ENCODE results near the gene CYLC1.

CYLC1 gene

GRCh38 chrX:83847339-83847738 lies 13.6 kb upstream of the CYLC1 start:
- no peak overlapping the region for H3K4me3 ChIP-seq (replicated peaks; ENCODE audit: insufficient read depth, low read length)
- H3K27ac ChIP-seq (replicated peaks) = no peak overlapping the region
- no peak for DNase-seq (ENCODE audit: low read depth in 1 of 2, low spot score in 1 of 2)
- TF ChIP-seq GABPA (IDR thresholded peaks at IDR 0.05; ENCODE audit: low read depth) (no peak), SPI1 (IDR thresholded peaks at IDR 0.05; ENCODE audit: borderline replicate concordance, low read depth) (no peak), CTCF (IDR thresholded peaks at IDR 0.05; ENCODE audit: insufficient read depth, low read length) (no peak), REST (IDR thresholded peaks at IDR 0.05; ENCODE audit: insufficient replicate concordance, low read depth) (no peak), POLR2AphosphoS5 (IDR thresholded peaks at IDR 0.05; ENCODE audit: low read depth) (no peak)
- no peaks in the 10 kb centered on the region for H3K27me3 ChIP-seq (ENCODE audit: insufficient read depth, poor library complexity, severe bottlenecking)

- H3K4me3 ChIP-seq (replicated peaks; ENCODE audit: insufficient read depth, low read length) = no peak overlapping the region
- TF ChIP-seq CTCF (IDR thresholded peaks at IDR 0.05; ENCODE audit: insufficient read depth, low read length) (no peak), REST (IDR thresholded peaks at IDR 0.05; ENCODE audit: insufficient replicate concordance, low read depth) (no peak), POLR2AphosphoS5 (IDR thresholded peaks at IDR 0.05; ENCODE audit: low read depth) (no peak), GABPA (IDR thresholded peaks at IDR 0.05; ENCODE audit: low read depth) (no peak), SPI1 (IDR thresholded peaks at IDR 0.05; ENCODE audit: borderline replicate concordance, low read depth) (no peak)
- no peak for DNase-seq (ENCODE audit: low read depth in 1 of 2, low spot score in 1 of 2)
- no peak overlapping the region for H3K27ac ChIP-seq (replicated peaks)
- no peaks in the 10 kb centered on the region for H3K27me3 ChIP-seq (ENCODE audit: insufficient read depth, poor library complexity, severe bottlenecking)
Observed at GRCh38 chrX:83888585-83888984, 27.6 kb downstream of the CYLC1 start.

- H3K27me3 ChIP-seq (ENCODE audit: insufficient read depth, poor library complexity, severe bottlenecking) = no peaks in the 10 kb centered on the region
- TF ChIP-seq CTCF (IDR thresholded peaks at IDR 0.05; ENCODE audit: insufficient read depth, low read length) (no peak), POLR2AphosphoS5 (IDR thresholded peaks at IDR 0.05; ENCODE audit: low read depth) (no peak), REST (IDR thresholded peaks at IDR 0.05; ENCODE audit: insufficient replicate concordance, low read depth) (no peak), GABPA (IDR thresholded peaks at IDR 0.05; ENCODE audit: low read depth) (no peak), SPI1 (IDR thresholded peaks at IDR 0.05; ENCODE audit: borderline replicate concordance, low read depth) (no peak)
- H3K4me3 ChIP-seq (replicated peaks; ENCODE audit: insufficient read depth, low read length) = no peak overlapping the region
- H3K27ac ChIP-seq (replicated peaks) = no peak overlapping the region
- no peak for DNase-seq (ENCODE audit: low read depth in 1 of 2, low spot score in 1 of 2)
Observed at GRCh38 chrX:83892433-83892832, 31.5 kb downstream of the CYLC1 start.

Measured in HL-60 (cell line).